Motor neuron (in vitro differentiated cells): ENCODE measurements around the gene PRKAR1B. TPM values are rescaled to one million over a fixed set of nuclear protein-coding genes. Genes with fewer than 3 reads are reported as not detected.
"Not testable (repeated sequence)": the region's sequence is repeated elsewhere in the genome, so short reads cannot be mapped to it uniquely, and the experiment has no call there.

ENCODE experiments used
- ATAC-seq, 8 experiments: fragments of 200-7000 bp; cut with Tn5 transposase; replicated peaks in 6 of 8; 2 replicates each; pipeline ENCODE4 v1.8.0; 2021; ENCODE audit warnings: mild to moderate bottlenecking in 8 of 8, moderate library complexity in 8 of 8
- H3K27ac ChIP-seq, 2 donors: fragments of 250-450 bp; sonication (Bioruptor Pico); 2 replicates each; pipeline ENCODE4 v1.9.0; 2021; ENCODE audit warnings: antibody characterized with exemption in 2 of 2, mild to moderate bottlenecking in 2 of 2, moderate library complexity in 1 of 2
- H3K4me1 ChIP-seq, 2 donors: fragments of 250-450 bp; sonication (Bioruptor Pico); replicated peaks in 1 of 2; 2 replicates each; pipeline ENCODE4 v1.6.1; 2021; ENCODE audit warnings: antibody characterized with exemption in 2 of 2, mild to moderate bottlenecking in 2 of 2, moderate library complexity in 1 of 2
- H3K4me3 ChIP-seq, 5 donors: fragments of 250-450 bp; sonication (Bioruptor Pico); 2 replicates each; pipeline ENCODE4 v1.9.0; 2021; ENCODE audit warnings: antibody characterized with exemption in 5 of 5, mild to moderate bottlenecking in 5 of 5, moderate library complexity in 4 of 5
- WGBS, 10 experiments: fragments of 450-650 bp; shearing (Covaris generic); methylation state at CpG; one replicate each; pipeline ENCODE4 v1.0.0; 2022; 5-methylcytosine and 5-hydroxymethylcytosine counted together
- in situ Hi-C, 9 experiments: fragments of 400-800 bp; cut with MboI; loops; one replicate each; pipeline ENCODE4 v1.15.0; 2021; ENCODE audit warnings: low sequenced_read_pairs in 9 of 9, low pct_unique_long_range_greater_than_20kb in 2 of 9; ENCODE audit not compliant: unreplicated experiment in 9 of 9
- total RNA-seq, 8 experiments: library from RNA; unstranded; fragments of 300-600 nt; gene quantifications; 2 replicates each; pipeline versions ENCODE4 v1.2.3 to v1.2.4, GENCODE V29; 2022

The PRKAR1B gene
- total RNA-seq, 8 experiments from 2014 or later, result 14.3 to 42.2 (median 19.0) TPM

GRCh38 chr7:754531-755412 lies 27.7 kb upstream of the PRKAR1B start:
- WGBS, 10 experiments, result 80 to 100% (median 93%) methylated on average over 3 to 9 of the region's 49 CpGs; no CpG with 5 or more reads in 5 of the 10 experiments
- in situ Hi-C loops, result no loop called here
- no peak for ATAC-seq
- Histone ChIP-seq H3K4me1 (no peaks in the 10 kb centered on the region), H3K27ac (no peak overlapping the region), H3K4me3 (no peak overlapping the region)

- no peaks in the 10 kb centered on the region for H3K4me1 ChIP-seq
- no peak overlapping the region for H3K4me3 ChIP-seq
- in situ Hi-C loops, result no loop called here
- no peak for ATAC-seq
- no peak overlapping the region for H3K27ac ChIP-seq
- WGBS, 10 experiments, result 83 to 97% (median 91%) methylated on average over 1 to 8 of the region's 17 CpGs; no CpG with 5 or more reads in 6 of the 10 experiments
Observed at GRCh38 chr7:753190-753589, 26.1 kb upstream of the PRKAR1B start.

- H3K4me3 ChIP-seq, in situ Hi-C loops, ATAC-seq, H3K4me1 ChIP-seq, H3K27ac ChIP-seq: not testable (repeated sequence)
- WGBS, 10 experiments, result 80 to 94% (median 90%) methylated on average over 1 to 26 of the region's 33 CpGs; no CpG with 5 or more reads in 1 of the 10 experiments
Observed at GRCh38 chr7:752256-752655, 25.2 kb upstream of the PRKAR1B start.

GRCh38 chr7:751826-752225 lies 24.7 kb upstream of the PRKAR1B start:
- H3K4me3 ChIP-seq, result no peak overlapping the region
- WGBS, 10 experiments, result 90 to 100% (median 94%) methylated on average over 1 to 10 of the region's 15 CpGs; no CpG with 5 or more reads in 2 of the 10 experiments
- H3K4me1 ChIP-seq, result no peaks in the 10 kb centered on the region
- H3K27ac ChIP-seq, result no peak overlapping the region
- no peak for ATAC-seq
- in situ Hi-C loops, result no loop called here

GRCh38 chr7:750111-750905 lies 23.2 kb upstream of the PRKAR1B start:
- WGBS, 10 experiments, result 80 to 100% (median 94%) methylated on average over 1 to 9 of the region's 26 CpGs; no CpG with 5 or more reads in 1 of the 10 experiments
- in situ Hi-C loops, result no loop called here
- Histone ChIP-seq H3K4me1 (no peaks in the 10 kb centered on the region), H3K27ac (no peak overlapping the region), H3K4me3 (no peak overlapping the region)
- peak in 4 of 8 experiments; percentile 19 to 70 (median 52) for ATAC-seq

GRCh38 chr7:749140-749551 lies 22.1 kb upstream of the PRKAR1B start:
- Histone ChIP-seq H3K27ac (no peak overlapping the region), H3K4me1 (no peaks in the 10 kb centered on the region), H3K4me3 (no peak overlapping the region)
- in situ Hi-C loops, result no loop called here
- WGBS, 10 experiments, result 80 to 100% (median 89%) methylated on average over 1 to 8 of the region's 14 CpGs; no CpG with 5 or more reads in 1 of the 10 experiments
- no peak for ATAC-seq

GRCh38 chr7:748446-748845 lies 21.4 kb upstream of the PRKAR1B start:
- no peak for ATAC-seq
- H3K27ac ChIP-seq, result no peak overlapping the region
- no peaks in the 10 kb centered on the region for H3K4me1 ChIP-seq
- WGBS, 10 experiments, result 67 to 100% methylated on average over 1 of the region's 15 CpGs; no CpG with 5 or more reads in 8 of the 10 experiments
- in situ Hi-C loops, result no loop called here
- no peak overlapping the region for H3K4me3 ChIP-seq

GRCh38 chr7:747186-747585 lies 20.1 kb upstream of the PRKAR1B start:
- in situ Hi-C loops, result no loop called here
- no peak overlapping the region for H3K27ac ChIP-seq
- H3K4me1 ChIP-seq, result no peaks in the 10 kb centered on the region
- no peak for ATAC-seq
- WGBS, 10 experiments, result 67 to 100% (median 92%) methylated on average over 2 to 8 of the region's 12 CpGs; no CpG with 5 or more reads in 5 of the 10 experiments
- H3K4me3 ChIP-seq, result no peak overlapping the region

GRCh38 chr7:746155-747061 lies 19.3 kb upstream of the PRKAR1B start:
- in situ Hi-C loops, result no loop called here
- WGBS, 10 experiments, result 93 to 100% (median 97%) methylated on average over 4 to 8 of the region's 40 CpGs; no CpG with 5 or more reads in 6 of the 10 experiments
- H3K27ac ChIP-seq, result no peak overlapping the region
- no peak for ATAC-seq
- no peaks in the 10 kb centered on the region for H3K4me1 ChIP-seq
- no peak overlapping the region for H3K4me3 ChIP-seq

- WGBS, 10 experiments, result 85 to 97% (median 94%) methylated on average over 3 to 17 of the region's 23 CpGs; no CpG with 5 or more reads in 1 of the 10 experiments
- Histone ChIP-seq H3K27ac (no peak overlapping the region), H3K4me3 (no peak overlapping the region), H3K4me1 (no peaks in the 10 kb centered on the region)
- in situ Hi-C loops, result no loop called here
- ATAC-seq, result no peak
Observed at GRCh38 chr7:745431-746154, 18.5 kb upstream of the PRKAR1B start.

GRCh38 chr7:744854-745430 lies 17.9 kb upstream of the PRKAR1B start:
- Histone ChIP-seq H3K27ac (no peak overlapping the region), H3K4me3 (no peak overlapping the region), H3K4me1 (no peaks in the 10 kb centered on the region)
- in situ Hi-C loops, result no loop called here
- ATAC-seq, result no peak
- WGBS, 10 experiments, result 70 to 97% (median 92%) methylated on average over 2 to 13 of the region's 20 CpGs; no CpG with 5 or more reads in 2 of the 10 experiments

GRCh38 chr7:744128-744520 lies 17.0 kb upstream of the PRKAR1B start:
- H3K4me1 ChIP-seq, H3K27ac ChIP-seq, ATAC-seq, H3K4me3 ChIP-seq, in situ Hi-C loops: not testable (repeated sequence)
- 100% methylated on average over 1 of the region's 5 CpGs; no CpG with 5 or more reads in 9 of the 10 experiments for WGBS, 10 experiments
